WTC11 (cell line): ENCODE results near the gene PDZD2.

Experiments used
- CBFB ChIP-seq: sonication (generic); formaldehyde crosslinking; IDR thresholded peaks from 2 replicates; pipeline ENCODE4 v1.8.1; 2022; ENCODE audit warnings: mild to moderate bottlenecking, low read depth, missing genetic modification reagents
- CTCF ChIP-seq: fragments of 200-600 bp; IDR thresholded peaks from 2 replicates; pipeline ENCODE4 v1.8.0; 2022; ENCODE audit warnings: antibody characterized with exemption
- E2F5 ChIP-seq: sonication (generic); formaldehyde crosslinking; IDR thresholded peaks from 2 replicates; pipeline ENCODE4 v1.8.1; 2022; ENCODE audit warnings: mild to moderate bottlenecking, moderate library complexity, missing genetic modification reagents
- FOXP4 ChIP-seq: sonication (generic); formaldehyde crosslinking; IDR thresholded peaks from 2 replicates; pipeline ENCODE4 v1.8.0; 2022; ENCODE audit warnings: mild to moderate bottlenecking, missing genetic modification reagents
- GABPB1 ChIP-seq: sonication (generic); formaldehyde crosslinking; IDR thresholded peaks from 2 replicates; pipeline ENCODE4 v1.8.1; 2023; ENCODE audit warnings: mild to moderate bottlenecking, missing genetic modification reagents
- GRHL2 ChIP-seq: fragments of 250-450 bp; sonication (Bioruptor Pico); IDR thresholded peaks from 2 replicates; pipeline ENCODE4 v1.8.0; 2022; ENCODE audit warnings: mild to moderate bottlenecking, moderate library complexity; ENCODE audit not compliant: insufficient replicate concordance, severe bottlenecking
- IRF1 ChIP-seq: sonication (generic); formaldehyde crosslinking; IDR thresholded peaks from 2 replicates; pipeline ENCODE4 v1.8.0; 2023; ENCODE audit warnings: missing genetic modification reagents
- MAX ChIP-seq: sonication (generic); formaldehyde crosslinking; IDR thresholded peaks from 2 replicates; pipeline ENCODE4 v1.8.0; 2022; ENCODE audit warnings: mild to moderate bottlenecking, missing genetic modification reagents
- MLX ChIP-seq: sonication (generic); formaldehyde crosslinking; IDR thresholded peaks from 2 replicates; pipeline ENCODE4 v1.8.1; 2023; ENCODE audit warnings: mild to moderate bottlenecking, missing genetic modification reagents, moderate library complexity
- MXD4 ChIP-seq: fragments of 250-450 bp; sonication (Bioruptor Pico); IDR thresholded peaks from 2 replicates; pipeline ENCODE4 v1.8.0; 2021; ENCODE audit warnings: mild to moderate bottlenecking, moderate library complexity, borderline replicate concordance
- NFYB ChIP-seq: sonication (generic); formaldehyde crosslinking; conservative IDR thresholded peaks from 2 replicates; pipeline ENCODE4 v1.8.0; 2022; ENCODE audit warnings: low read depth, missing genetic modification reagents
- NR2C2 ChIP-seq: sonication (generic); formaldehyde crosslinking; IDR thresholded peaks from 2 replicates; pipeline ENCODE4 v1.8.0; 2022; ENCODE audit warnings: mild to moderate bottlenecking, missing genetic modification reagents
- TCF7 ChIP-seq: sonication (generic); formaldehyde crosslinking; IDR thresholded peaks from 2 replicates; pipeline ENCODE4 v1.8.0; 2022; ENCODE audit warnings: mild to moderate bottlenecking, low read depth, missing genetic modification reagents, moderate library complexity
- ZBTB43 ChIP-seq: sonication (generic); formaldehyde crosslinking; IDR thresholded peaks from 2 replicates; pipeline ENCODE4 v1.8.1; 2023; ENCODE audit warnings: mild to moderate bottlenecking, missing genetic modification reagents

GRCh38 chr5:31626604-31627234 lies 12.2 kb upstream of the PDZD2 start:
- TF ChIP-seq CTCF (no peak), NR2C2 (no peak), MLX (CRISPR knock-in tag) (no peak), NFYB (CRISPR knock-in tag) (no peak), IRF1 (CRISPR knock-in tag) (no peak), GABPB1 (CRISPR knock-in tag) (no peak), FOXP4 (CRISPR knock-in tag) (no peak), ZBTB43 (CRISPR knock-in tag) (no peak), MAX (CRISPR knock-in tag) (no peak), GRHL2 (CRISPR knock-in tag) (no peak), TCF7 (CRISPR knock-in tag) (no peak), E2F5 (CRISPR knock-in tag) (no peak), CBFB (CRISPR knock-in tag) (no peak), MXD4 (CRISPR knock-in tag) (no peak)
